ENCODE data around the gene PHACTR3. TPM values are rescaled to one million over a fixed set of nuclear protein-coding genes. Genes with fewer than 3 reads are reported as not detected.

Gene PHACTR3
- total RNA-seq, 2 donors from 2014 or later = 0.34 TPM; not detected in 1

GRCh38 chr20:59747671-59748515 is 143.6 kb downstream of the PHACTR3 start:
- no peaks in the 10 kb centered on the region for H3K9me3 ChIP-seq
- H3K27ac ChIP-seq = no peak overlapping the region
- TF ChIP-seq POLR2AphosphoS5 (IDR thresholded peaks at IDR 0.05) (no peak), POLR2A (IDR thresholded peaks at IDR 0.05) (no peak), CTCF (IDR thresholded peaks at IDR 0.05) (no peak)
- peaks cover 9% of the 10 kb centered on the region for H3K27me3 ChIP-seq (replicated peaks; ENCODE audit: insufficient read depth)
- no peak overlapping the region for H3K4me3 ChIP-seq
- no peak for DNase-seq (ENCODE audit: low spot score)
- WGBS = 82% methylated on average over 12 of the region's 12 CpGs
- intact Hi-C loops (cut with DNase I) = no loop called here
- H3K36me3 ChIP-seq = no peaks in the 10 kb centered on the region
- no peaks in the 10 kb centered on the region for H3K4me1 ChIP-seq (replicated peaks)

GRCh38 chr20:59748619-59749191 is 144.4 kb downstream of the PHACTR3 start:
- 66% methylated on average over 14 of the region's 14 CpGs for WGBS
- no peak for DNase-seq (ENCODE audit: low spot score)
- intact Hi-C loops (cut with DNase I) = no loop called here
- Histone ChIP-seq H3K27ac (no peak overlapping the region), H3K27me3 (replicated peaks; ENCODE audit: insufficient read depth) (peaks cover 9% of the 10 kb centered on the region), H3K36me3 (no peaks in the 10 kb centered on the region), H3K4me3 (no peak overlapping the region), H3K9me3 (no peaks in the 10 kb centered on the region), H3K4me1 (replicated peaks) (no peaks in the 10 kb centered on the region)
- no peak for TF ChIP-seq POLR2AphosphoS5 (IDR thresholded peaks at IDR 0.05)
- no peak for TF ChIP-seq POLR2A (IDR thresholded peaks at IDR 0.05)
- no peak for TF ChIP-seq CTCF (IDR thresholded peaks at IDR 0.05)

- Histone ChIP-seq H3K27ac (no peak overlapping the region), H3K36me3 (no peaks in the 10 kb centered on the region), H3K4me1 (replicated peaks) (no peaks in the 10 kb centered on the region), H3K9me3 (no peaks in the 10 kb centered on the region), H3K4me3 (no peak overlapping the region), H3K27me3 (replicated peaks; ENCODE audit: insufficient read depth) (peaks cover 9% of the 10 kb centered on the region)
- no peak for DNase-seq (ENCODE audit: low spot score)
- intact Hi-C loops (cut with DNase I) = no loop called here
- TF ChIP-seq POLR2A (IDR thresholded peaks at IDR 0.05) = no peak
- WGBS = 61% methylated on average over 12 of the region's 12 CpGs
These were observed 145.0 kb downstream of the PHACTR3 start for GRCh38 chr20:59749301-59749700.

GRCh38 chr20:59750209-59750840 is 146.0 kb downstream of the PHACTR3 start:
- H3K9me3 ChIP-seq = no peaks in the 10 kb centered on the region
- H3K27me3 ChIP-seq (replicated peaks; ENCODE audit: insufficient read depth) = peaks cover 9% of the 10 kb centered on the region
- no peak overlapping the region for H3K4me3 ChIP-seq
- WGBS = 77% methylated on average over 21 of the region's 21 CpGs
- no peaks in the 10 kb centered on the region for H3K4me1 ChIP-seq (replicated peaks)
- intact Hi-C loops (cut with DNase I) = loop anchor here (2.0 to 5.0 kb wide), 2 partner anchors 152 to 178 kb away; no protein-coding TSS in a partner anchor
- no peaks in the 10 kb centered on the region for H3K36me3 ChIP-seq
- DNase-seq (ENCODE audit: low spot score) = no peak
- no peak for TF ChIP-seq POLR2A (IDR thresholded peaks at IDR 0.05)
- no peak for TF ChIP-seq POLR2AphosphoS5 (IDR thresholded peaks at IDR 0.05)
- no peak for TF ChIP-seq CTCF (IDR thresholded peaks at IDR 0.05)
- H3K27ac ChIP-seq = no peak overlapping the region

GRCh38 chr20:59751075-59751711 is 146.9 kb downstream of the PHACTR3 start:
- Histone ChIP-seq H3K9me3 (no peaks in the 10 kb centered on the region), H3K27ac (no peak overlapping the region), H3K4me1 (replicated peaks) (no peaks in the 10 kb centered on the region), H3K4me3 (no peak overlapping the region), H3K36me3 (no peaks in the 10 kb centered on the region), H3K27me3 (replicated peaks; ENCODE audit: insufficient read depth) (peaks cover 9% of the 10 kb centered on the region)
- DNase-seq (ENCODE audit: low spot score) = peak; percentile 24
- intact Hi-C loops (cut with DNase I) = loop anchor here (2.0 to 5.0 kb wide), 2 partner anchors 152 to 179 kb away; no protein-coding TSS in a partner anchor
- WGBS = 23% methylated on average over 16 of the region's 21 CpGs
- TF ChIP-seq CTCF (IDR thresholded peaks at IDR 0.05) = peak in 3 of 4 experiments; percentile 53 to 56 (median 54)
- TF ChIP-seq POLR2A (IDR thresholded peaks at IDR 0.05) = no peak

Data from prostate gland (tissue), 2 donors.